Uterine smooth muscle cell (primary cell): ENCODE results near the gene PTGDR. TPM values are rescaled to one million over a fixed set of nuclear protein-coding genes. Genes with fewer than 3 reads are reported as not detected.

ENCODE experiments used
- total RNA-seq: library from RNA; depleted of rRNA; stranded (reverse); fragments of >200 nt; gene quantifications from 2 replicates; pipeline ENCODE4 v1.2.3, GENCODE V29; 2014

Gene PTGDR
- under 0.01 and 0.22 TPM in 2 replicates for total RNA-seq

GRCh38 chr14:52267501-52268278 is at the start of gene PTGDR:
PTGDR (plus strand) TSS chr14:52267698; CDS start chr14:52267815, 117 bp downstream.

GRCh38 chr14:52313903-52314594 is 46.6 kb downstream of the PTGDR start, which contains the start of gene PTGER2:
PTGER2 (plus strand) TSS chr14:52314312; CDS start chr14:52314549, 237 bp downstream.

Other genes starting within 250 kb of the PTGDR start
- gene NID2, start 198.6 kb upstream of the PTGDR start, total RNA-seq, result 84.8 and 133 TPM in 2 replicates
- 17.5 and 22.9 TPM in 2 replicates for gene PTGER2, start 46.6 kb downstream of the PTGDR start, total RNA-seq